Liver (tissue), 3 donors: ENCODE results near the gene DIPK1A.

Experiments
- TAF1 ChIP-seq: conservative IDR thresholded peaks from 2 replicates; pipeline ENCODE4 v1.6.1; 2016; ENCODE audit warnings: antibody characterized with exemption, mild to moderate bottlenecking
- YY1 ChIP-seq: IDR thresholded peaks from 2 replicates; pipeline ENCODE4 v1.6.1; 2016; ENCODE audit warnings: antibody characterized with exemption, mild to moderate bottlenecking
- TF ChIP-seq, protein P1 (sequence below): IDR thresholded peaks from 2 replicates; pipeline ENCODE4 v1.6.1; 2016; ENCODE audit warnings: antibody characterized with exemption
- TF ChIP-seq, protein P2 (sequence below): fragments of 150-350 bp; IDR thresholded peaks from 2 replicates; pipeline ENCODE4 v1.5.1; 2017; ENCODE audit warnings: improper control_type of control experiment, low read depth, low read length; ENCODE audit not compliant: missing input control
- TF ChIP-seq, protein P3 (sequence below): IDR thresholded peaks from 2 replicates; pipeline ENCODE4 v1.6.1; 2016; ENCODE audit warnings: antibody characterized with exemption
- donor health status: healthy.
- donor health status: healthy.

DNA sequence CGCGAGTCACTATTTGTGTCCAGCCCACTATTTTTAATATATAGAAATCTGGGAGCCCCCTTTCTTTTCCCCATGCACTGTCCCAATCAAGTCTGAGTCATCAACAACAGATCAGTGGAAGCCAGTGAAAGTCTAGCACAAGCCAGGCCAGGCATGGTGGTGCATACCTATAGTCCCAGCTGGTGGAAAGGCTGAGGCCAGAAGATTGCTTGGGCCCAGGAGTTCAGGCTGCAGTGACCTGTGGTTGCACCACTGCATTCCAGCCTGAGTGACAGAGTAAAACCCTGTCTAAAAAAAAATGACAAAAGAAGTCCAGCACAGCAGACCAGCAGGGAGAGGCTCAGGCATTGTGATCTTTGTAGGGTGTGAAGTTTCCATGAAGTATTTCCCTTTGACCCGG, 138.4 kb downstream of the DIPK1A start:
- TF ChIP-seq YY1 (no peak), TAF1 (no peak)
- TF ChIP-seq, protein P1, sequence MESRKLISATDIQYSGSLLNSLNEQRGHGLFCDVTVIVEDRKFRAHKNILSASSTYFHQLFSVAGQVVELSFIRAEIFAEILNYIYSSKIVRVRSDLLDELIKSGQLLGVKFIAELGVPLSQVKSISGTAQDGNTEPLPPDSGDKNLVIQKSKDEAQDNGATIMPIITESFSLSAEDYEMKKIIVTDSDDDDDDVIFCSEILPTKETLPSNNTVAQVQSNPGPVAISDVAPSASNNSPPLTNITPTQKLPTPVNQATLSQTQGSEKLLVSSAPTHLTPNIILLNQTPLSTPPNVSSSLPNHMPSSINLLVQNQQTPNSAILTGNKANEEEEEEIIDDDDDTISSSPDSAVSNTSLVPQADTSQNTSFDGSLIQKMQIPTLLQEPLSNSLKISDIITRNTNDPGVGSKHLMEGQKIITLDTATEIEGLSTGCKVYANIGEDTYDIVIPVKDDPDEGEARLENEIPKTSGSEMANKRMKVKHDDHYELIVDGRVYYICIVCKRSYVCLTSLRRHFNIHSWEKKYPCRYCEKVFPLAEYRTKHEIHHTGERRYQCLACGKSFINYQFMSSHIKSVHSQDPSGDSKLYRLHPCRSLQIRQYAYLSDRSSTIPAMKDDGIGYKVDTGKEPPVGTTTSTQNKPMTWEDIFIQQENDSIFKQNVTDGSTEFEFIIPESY, result no peak
- TF ChIP-seq, protein P2, sequence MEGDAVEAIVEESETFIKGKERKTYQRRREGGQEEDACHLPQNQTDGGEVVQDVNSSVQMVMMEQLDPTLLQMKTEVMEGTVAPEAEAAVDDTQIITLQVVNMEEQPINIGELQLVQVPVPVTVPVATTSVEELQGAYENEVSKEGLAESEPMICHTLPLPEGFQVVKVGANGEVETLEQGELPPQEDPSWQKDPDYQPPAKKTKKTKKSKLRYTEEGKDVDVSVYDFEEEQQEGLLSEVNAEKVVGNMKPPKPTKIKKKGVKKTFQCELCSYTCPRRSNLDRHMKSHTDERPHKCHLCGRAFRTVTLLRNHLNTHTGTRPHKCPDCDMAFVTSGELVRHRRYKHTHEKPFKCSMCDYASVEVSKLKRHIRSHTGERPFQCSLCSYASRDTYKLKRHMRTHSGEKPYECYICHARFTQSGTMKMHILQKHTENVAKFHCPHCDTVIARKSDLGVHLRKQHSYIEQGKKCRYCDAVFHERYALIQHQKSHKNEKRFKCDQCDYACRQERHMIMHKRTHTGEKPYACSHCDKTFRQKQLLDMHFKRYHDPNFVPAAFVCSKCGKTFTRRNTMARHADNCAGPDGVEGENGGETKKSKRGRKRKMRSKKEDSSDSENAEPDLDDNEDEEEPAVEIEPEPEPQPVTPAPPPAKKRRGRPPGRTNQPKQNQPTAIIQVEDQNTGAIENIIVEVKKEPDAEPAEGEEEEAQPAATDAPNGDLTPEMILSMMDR, result no peak
- TF ChIP-seq, protein P3, sequence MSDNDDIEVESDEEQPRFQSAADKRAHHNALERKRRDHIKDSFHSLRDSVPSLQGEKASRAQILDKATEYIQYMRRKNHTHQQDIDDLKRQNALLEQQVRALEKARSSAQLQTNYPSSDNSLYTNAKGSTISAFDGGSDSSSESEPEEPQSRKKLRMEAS, result no peak
